ENCODE results near the gene ADK.
"Not testable (repeated sequence)": the region's sequence is repeated elsewhere in the genome, so short reads cannot be mapped to it uniquely, and the experiment has no call there.

ADK gene

DNA sequence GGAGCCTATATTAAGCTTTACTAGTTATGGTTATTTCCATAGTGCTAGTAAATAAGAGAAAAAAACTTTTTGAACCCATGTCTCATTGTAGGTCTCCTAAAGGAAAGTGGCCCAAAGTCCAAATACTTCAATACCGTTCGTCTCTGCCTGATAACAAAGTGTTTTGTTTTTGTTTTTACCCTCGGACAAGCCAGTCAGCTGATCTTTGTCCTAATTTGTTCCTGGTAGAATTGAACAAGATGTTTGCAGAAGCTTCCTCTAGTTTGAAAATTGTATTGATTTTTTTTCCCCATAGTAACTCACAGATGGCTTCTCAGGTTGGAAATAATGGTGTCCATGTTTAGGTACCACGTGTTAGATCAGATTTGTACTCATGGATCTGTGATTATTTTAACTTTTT lies 339.5 kb downstream of the ADK start:
- DNase-seq (ENCODE audit: low read depth) = no peak

DNA sequence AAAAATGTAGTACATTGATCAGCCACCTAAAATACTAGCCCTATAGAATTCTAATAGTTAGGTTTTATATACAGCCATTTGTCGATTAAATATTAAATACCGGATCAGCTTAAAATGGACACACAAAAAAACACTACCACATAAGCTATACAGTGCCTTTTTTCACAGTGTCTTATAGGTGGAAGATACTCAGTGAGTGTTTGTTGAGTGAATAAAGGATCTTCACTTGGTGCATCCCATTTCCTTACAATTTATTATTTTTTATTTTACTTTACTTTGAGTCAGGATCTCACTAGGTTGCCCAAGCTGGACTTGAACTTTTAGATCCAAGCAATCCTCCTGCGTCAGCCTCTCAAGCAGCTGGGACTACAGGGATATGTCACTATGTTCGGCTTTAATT lies 340.0 kb downstream of the ADK start:
- H3K4me3 ChIP-seq (ENCODE audit: low read depth, low read length) = no peak overlapping the region
- in situ Hi-C loops (cut with HindIII; ENCODE audit: low sequenced_read_pairs) = no loop called here
- TF ChIP-seq, protein P1, sequence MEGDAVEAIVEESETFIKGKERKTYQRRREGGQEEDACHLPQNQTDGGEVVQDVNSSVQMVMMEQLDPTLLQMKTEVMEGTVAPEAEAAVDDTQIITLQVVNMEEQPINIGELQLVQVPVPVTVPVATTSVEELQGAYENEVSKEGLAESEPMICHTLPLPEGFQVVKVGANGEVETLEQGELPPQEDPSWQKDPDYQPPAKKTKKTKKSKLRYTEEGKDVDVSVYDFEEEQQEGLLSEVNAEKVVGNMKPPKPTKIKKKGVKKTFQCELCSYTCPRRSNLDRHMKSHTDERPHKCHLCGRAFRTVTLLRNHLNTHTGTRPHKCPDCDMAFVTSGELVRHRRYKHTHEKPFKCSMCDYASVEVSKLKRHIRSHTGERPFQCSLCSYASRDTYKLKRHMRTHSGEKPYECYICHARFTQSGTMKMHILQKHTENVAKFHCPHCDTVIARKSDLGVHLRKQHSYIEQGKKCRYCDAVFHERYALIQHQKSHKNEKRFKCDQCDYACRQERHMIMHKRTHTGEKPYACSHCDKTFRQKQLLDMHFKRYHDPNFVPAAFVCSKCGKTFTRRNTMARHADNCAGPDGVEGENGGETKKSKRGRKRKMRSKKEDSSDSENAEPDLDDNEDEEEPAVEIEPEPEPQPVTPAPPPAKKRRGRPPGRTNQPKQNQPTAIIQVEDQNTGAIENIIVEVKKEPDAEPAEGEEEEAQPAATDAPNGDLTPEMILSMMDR (IDR thresholded peaks at IDR 0.05; ENCODE audit: low read depth, low read length, missing control alignments) = no peak
- DNase-seq (ENCODE audit: low read depth) = no peak

More for the DNA sequence above, 339.5 kb downstream of the ADK start:
- H3K4me3 ChIP-seq (ENCODE audit: low read depth, low read length) = no peak overlapping the region
- in situ Hi-C loops (cut with HindIII; ENCODE audit: low sequenced_read_pairs) = no loop called here
- TF ChIP-seq, protein P1 (IDR thresholded peaks at IDR 0.05; ENCODE audit: low read depth, low read length, missing control alignments) = no peak

DNA sequence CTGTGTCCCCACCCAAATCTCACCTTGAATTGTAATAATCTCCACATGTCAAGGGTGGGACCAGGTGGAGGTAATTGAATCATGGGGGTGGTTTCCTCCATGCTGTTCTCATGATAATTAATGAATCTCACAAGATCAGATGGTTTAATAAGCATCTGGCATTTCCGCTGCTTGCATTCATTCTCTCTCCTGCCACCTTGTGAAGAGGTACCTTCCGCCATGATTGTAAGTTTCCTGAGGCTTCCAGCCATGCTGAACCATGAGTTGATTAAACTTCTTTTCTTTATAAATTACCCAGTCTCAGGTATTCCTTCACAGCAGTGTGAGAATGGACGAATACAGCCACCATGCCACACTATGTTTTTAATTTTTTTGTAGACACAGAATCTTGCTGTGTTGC lies 345.3 kb downstream of the ADK start:
- in situ Hi-C loops (cut with HindIII; ENCODE audit: low sequenced_read_pairs); DNase-seq (ENCODE audit: low read depth): not testable (repeated sequence)

DNA sequence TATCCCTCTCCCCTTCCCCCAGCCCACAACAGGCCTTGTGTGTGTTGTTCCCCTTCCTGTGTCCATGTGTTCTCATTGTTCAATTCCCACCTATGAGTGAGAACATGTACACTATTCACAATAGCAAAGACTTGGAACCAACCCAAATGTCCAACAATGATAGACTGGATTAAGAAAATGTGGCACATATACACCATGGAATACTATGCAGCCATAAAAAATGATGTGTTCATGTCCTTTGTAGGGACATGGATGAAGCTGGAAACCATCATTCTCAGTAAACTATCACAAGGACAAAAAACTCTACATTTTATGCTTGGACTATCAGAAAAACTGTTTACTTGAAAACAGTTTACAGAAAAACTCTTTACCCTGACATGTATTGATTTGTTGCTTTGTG lies 347.6 kb downstream of the ADK start:
- H3K4me3 ChIP-seq (ENCODE audit: low read depth, low read length); DNase-seq (ENCODE audit: low read depth); in situ Hi-C loops (cut with HindIII; ENCODE audit: low sequenced_read_pairs): not testable (repeated sequence)

More for the DNA sequence above, 345.3 kb downstream of the ADK start:
- H3K4me3 ChIP-seq (ENCODE audit: low read depth, low read length) = not testable (repeated sequence)

DNA sequence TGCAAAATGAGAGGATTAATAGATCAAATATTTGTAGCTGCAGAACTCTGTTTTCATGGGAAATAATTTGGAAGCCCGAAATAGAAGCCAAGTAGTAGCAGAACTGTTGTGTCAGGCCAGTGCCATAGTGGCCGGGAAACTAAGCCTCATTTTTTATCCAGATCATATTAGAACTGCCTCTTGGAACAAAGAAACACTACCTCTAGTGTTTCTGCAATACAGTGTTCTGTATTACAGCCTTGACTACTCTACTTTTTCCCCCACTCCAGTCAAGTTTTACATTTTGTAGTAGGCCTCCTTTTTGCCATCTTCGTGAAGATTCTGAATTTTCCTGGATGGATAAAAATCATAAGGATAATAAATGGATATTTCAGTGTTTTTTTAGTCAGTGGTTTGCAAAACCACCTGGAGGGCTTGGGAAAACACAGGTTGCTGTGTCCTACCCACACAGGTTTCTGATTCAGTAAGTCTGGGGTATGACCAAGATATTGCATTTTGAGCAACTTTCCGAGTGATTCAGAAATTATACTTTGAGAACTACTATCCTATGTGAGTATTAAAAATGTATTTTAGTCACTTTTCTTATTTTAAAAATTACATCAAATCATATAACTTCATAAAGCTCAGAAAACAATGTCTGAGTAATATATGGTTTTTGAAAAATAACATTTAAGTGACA lies 349.1 kb downstream of the ADK start:
- in situ Hi-C loops (cut with HindIII; ENCODE audit: low sequenced_read_pairs) = no loop called here
- no peak for DNase-seq (ENCODE audit: low read depth)

DNA sequence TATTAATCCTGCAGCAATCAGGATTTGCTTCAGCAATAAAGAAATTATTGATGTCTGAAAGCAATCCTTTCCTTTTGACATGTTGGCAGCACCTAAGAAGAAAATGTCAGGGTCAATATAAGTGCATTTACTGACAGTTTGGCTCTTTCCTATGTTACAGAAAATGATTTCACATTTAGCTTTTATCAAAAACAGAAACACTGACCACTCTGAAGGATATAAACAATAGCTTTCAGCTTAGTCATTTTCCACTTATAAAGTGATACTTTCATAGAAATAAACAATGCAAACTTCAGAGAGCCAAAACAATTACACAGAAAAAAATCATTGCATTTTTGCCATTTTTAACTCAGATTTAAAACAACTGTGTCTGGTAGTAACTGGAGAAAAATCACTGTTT lies 349.8 kb downstream of the ADK start:
- TF ChIP-seq, protein P1 (IDR thresholded peaks at IDR 0.05; ENCODE audit: low read depth, low read length, missing control alignments) = no peak
- no peak overlapping the region for H3K4me3 ChIP-seq (ENCODE audit: low read depth, low read length)
- in situ Hi-C loops (cut with HindIII; ENCODE audit: low sequenced_read_pairs) = no loop called here
- no peak for DNase-seq (ENCODE audit: low read depth)

More for the DNA sequence above, 349.1 kb downstream of the ADK start:
- H3K4me3 ChIP-seq (ENCODE audit: low read depth, low read length) = no peak overlapping the region
- TF ChIP-seq, protein P1 (IDR thresholded peaks at IDR 0.05; ENCODE audit: low read depth, low read length, missing control alignments) = no peak

DNA sequence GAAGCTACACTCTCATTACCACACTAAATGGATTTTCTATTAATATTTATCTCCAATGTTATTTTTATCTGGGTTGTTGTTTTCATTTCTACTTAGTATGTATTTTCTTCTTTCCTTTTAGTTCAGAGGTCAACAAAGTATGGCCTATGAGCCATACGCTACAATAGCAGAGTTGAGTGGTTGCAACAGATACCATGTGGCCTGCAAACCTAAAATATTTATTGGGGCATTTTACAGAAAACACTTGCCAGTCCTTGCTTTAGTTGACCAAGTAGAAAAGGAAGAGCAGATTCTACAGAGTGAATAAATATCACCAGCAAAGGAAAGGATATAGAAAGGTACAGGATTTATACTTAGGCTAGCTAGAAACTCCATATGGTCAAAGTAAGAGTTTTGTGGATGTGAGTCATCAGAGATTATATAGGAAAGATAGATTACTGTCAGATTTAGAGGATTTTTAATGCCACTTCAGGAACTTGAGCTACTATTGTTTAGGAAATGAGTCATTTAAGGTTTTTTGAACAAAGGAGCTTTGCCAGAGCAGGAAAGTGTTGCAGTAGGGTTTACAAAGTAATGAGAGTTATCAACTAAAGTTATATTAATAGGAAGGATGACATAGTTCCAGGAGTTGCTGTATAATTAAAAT lies 352.1 kb downstream of the ADK start:
- in situ Hi-C loops (cut with HindIII; ENCODE audit: low sequenced_read_pairs) = no loop called here
- no peak overlapping the region for H3K4me3 ChIP-seq (ENCODE audit: low read depth, low read length)
- TF ChIP-seq, protein P1 (IDR thresholded peaks at IDR 0.05; ENCODE audit: low read depth, low read length, missing control alignments) = no peak
- DNase-seq (ENCODE audit: low read depth) = peak; percentile 26
